Activated naive CD4-positive, alpha-beta T cell treated with anti-CD3 and anti-CD28 coated beads, Interleukin-2, amount 50 U/mL, for 16 hours (primary cell): ENCODE measurements around the gene RBMY1J.
"Not testable (repeated sequence)": the region's sequence is repeated elsewhere in the genome, so short reads cannot be mapped to it uniquely, and the experiment has no call there.

Experiments used
- DNase-seq: peaks from one replicate; pipeline ENCODE4 v3.0.0-alpha.2; 2020

RBMY1J gene

GRCh38 chrY:22403110-22403509 lies at the start of gene RBMY1J:
Gene RBMY1J (plus strand): TSS chrY:22403410. CDS start chrY:22405448, 2,038 bp downstream.
- not testable (repeated sequence) for DNase-seq

GRCh38 chrY:22367416-22367815 lies 35.8 kb upstream of the RBMY1J start:
- DNase-seq: no peak

GRCh38 chrY:22370623-22371022 lies 32.6 kb upstream of the RBMY1J start:
- no peak for DNase-seq

GRCh38 chrY:22373494-22373893 lies 29.7 kb upstream of the RBMY1J start:
- no peak for DNase-seq

- not testable (repeated sequence) for DNase-seq
Measured at GRCh38 chrY:22444718-22445396, 41.6 kb downstream of the RBMY1J start.

- not testable (repeated sequence) for DNase-seq
Measured at GRCh38 chrY:22455522-22455921, 52.3 kb downstream of the RBMY1J start.

GRCh38 chrY:22461962-22462361 lies 58.8 kb downstream of the RBMY1J start:
- not testable (repeated sequence) for DNase-seq
